Placental pericyte (primary cell): Measurements from ENCODE around the gene FAM209A. TPM values are rescaled to one million over a fixed set of nuclear protein-coding genes. Genes with fewer than 3 reads are reported as not detected.

ENCODE experiments used
- total RNA-seq: library from RNA; depleted of rRNA; stranded (reverse); fragments of >200 nt; gene quantifications from 2 replicates; pipeline ENCODE4 v1.2.3, GENCODE V29; 2012

FAM209A gene, protein sequence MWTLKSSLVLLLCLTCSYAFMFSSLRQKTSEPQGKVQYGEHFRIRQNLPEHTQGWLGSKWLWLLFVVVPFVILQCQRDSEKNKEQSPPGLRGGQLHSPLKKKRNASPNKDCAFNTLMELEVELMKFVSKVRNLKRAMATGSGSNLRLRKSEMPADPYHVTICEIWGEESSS
- not detected in 2 replicates for total RNA-seq

DNA sequence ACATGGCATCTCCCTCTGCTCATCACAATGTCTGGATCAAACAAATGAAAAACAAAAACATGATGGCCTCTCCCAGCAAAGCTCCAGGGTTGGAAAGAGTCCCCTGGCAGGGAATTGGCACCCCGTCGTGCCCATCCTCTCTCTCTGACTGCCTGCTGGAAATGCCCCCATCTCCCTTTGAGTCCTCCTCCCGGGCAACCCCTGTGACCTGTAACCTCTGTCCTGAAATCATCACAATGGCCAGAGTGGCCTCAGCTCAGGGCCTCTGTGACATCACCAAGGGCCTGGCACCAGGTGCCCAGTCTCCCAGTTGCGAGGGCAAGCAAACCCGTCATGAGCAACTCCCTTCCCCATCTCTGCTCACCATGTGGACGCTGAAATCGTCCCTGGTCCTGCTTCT lies at the start of gene FAM209A:
TSS of gene FAM209A (plus strand) at position 301 of the 400 bp plus-strand sequence. CDS start at position 366, 65 bp downstream.

DNA sequence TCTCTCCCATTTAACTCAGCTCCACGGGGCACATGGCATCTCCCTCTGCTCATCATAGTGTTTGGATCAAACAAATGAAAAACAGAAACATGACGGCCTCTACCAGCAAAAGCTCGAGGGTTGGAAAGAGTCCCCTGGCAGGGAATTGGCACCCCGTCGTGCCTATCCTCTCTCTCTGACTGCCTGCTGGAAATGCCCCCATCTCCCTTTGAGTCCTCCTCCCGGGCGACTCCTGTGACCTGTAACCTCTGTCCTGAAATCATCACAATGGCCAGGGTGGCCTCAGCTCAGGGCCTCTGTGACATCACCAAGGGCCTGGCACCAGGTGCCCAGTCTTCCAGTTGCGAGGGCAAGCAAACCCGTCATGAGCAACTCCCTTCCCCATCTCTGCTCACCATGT lies 8.4 kb downstream of the FAM209A start, which contains the start of gene FAM209B:
TSS of gene FAM209B (plus strand) at position 301 of the 400 bp plus-strand sequence. CDS start at position 397, 96 bp downstream.

Other genes with a start within 250 kb of the FAM209A start
- gene FAM210B, start 165.8 kb upstream of the FAM209A start, total RNA-seq, result 32.0 and 41.2 TPM in 2 replicates
- 3.7 and 102 TPM in 2 replicates for gene AURKA, start 132.5 kb upstream of the FAM209A start, total RNA-seq
- 26.7 and 44.5 TPM in 2 replicates for gene CSTF1, start 132.1 kb upstream of the FAM209A start, total RNA-seq
- under 0.01 and 8.9 TPM in 2 replicates for gene CASS4, start 112.5 kb upstream of the FAM209A start, total RNA-seq
- gene RTF2, start 56.1 kb upstream of the FAM209A start, total RNA-seq, result 62.6 and 73.3 TPM in 2 replicates
- not detected in 2 replicates for gene FAM209B, start 8.5 kb downstream of the FAM209A start, total RNA-seq
- 0.44 and 27.3 TPM in 2 replicates for gene TFAP2C, start 104.6 kb downstream of the FAM209A start, total RNA-seq